OCI-LY7 (cell line): ENCODE measurements around the gene MAGOH. TPM values are rescaled to one million over a fixed set of nuclear protein-coding genes. Genes with fewer than 3 reads are reported as not detected.

ENCODE experiments used
- BruUV-seq: library from RNA; stranded (reverse); fragments of 400-500 nt; replicated peaks from 2 replicates; lab custom pipeline; 2021; lab: Mats Ljungman, UMichigan
- CTCF ChIA-PET: fragments of 300-600 bp; sonication (Branson Sonifier 250); formaldehyde crosslinking; loops from one replicate; lab custom pipeline; 2022; ENCODE audit warnings: antibody characterized with exemption; ENCODE audit not compliant: unreplicated experiment; lab: Charles Lee
- POLR2A ChIA-PET: fragments of 300-600 bp; sonication (Branson Sonifier 250); formaldehyde crosslinking; loops from one replicate; lab custom pipeline; 2022; ENCODE audit warnings: antibody characterized with exemption; lab: Charles Lee
- DNase-seq: peaks from one replicate; pipeline ENCODE4 v3.0.0-alpha.2; 2015; ENCODE audit warnings: low spot score
- H2AFZ ChIP-seq: fragments of 200-600 bp; sonication (generic), shearing (Covaris generic); 2 replicates; pipeline ENCODE4 v1.6.1; 2014; ENCODE audit warnings: mild to moderate bottlenecking, antibody characterized with exemption, low read length, moderate library complexity
- H3K27ac ChIP-seq: fragments of 200-600 bp; sonication (generic); 2 replicates; pipeline ENCODE4 v1.5.1; 2014; ENCODE audit warnings: mixed run types, low read depth, mild to moderate bottlenecking, moderate library complexity, low read length, inconsistent platforms; ENCODE audit not compliant: poor library complexity, severe bottlenecking
- H3K36me3 ChIP-seq: fragments of 200-600 bp; sonication (generic); 2 replicates; pipeline ENCODE4 v1.6.1; 2014; ENCODE audit warnings: mild to moderate bottlenecking, antibody characterized with exemption, low read length, moderate library complexity, mixed read lengths; ENCODE audit not compliant: insufficient read depth
- H3K4me1 ChIP-seq: fragments of 200-600 bp; sonication (generic); 2 replicates; pipeline ENCODE4 v1.5.1; 2014; ENCODE audit warnings: mild to moderate bottlenecking, low read length; ENCODE audit not compliant: insufficient read depth, poor library complexity, severe bottlenecking
- H3K4me2 ChIP-seq: fragments of 200-600 bp; sonication (generic); 2 replicates; pipeline ENCODE4 v1.6.1; 2014; ENCODE audit warnings: mild to moderate bottlenecking, low read length
- H3K4me3 ChIP-seq: fragments of 200-600 bp; sonication (generic); 2 replicates; pipeline ENCODE4 v1.5.1; 2014; ENCODE audit warnings: mild to moderate bottlenecking, low read depth, low read length; ENCODE audit not compliant: poor library complexity, severe bottlenecking
- H3K79me2 ChIP-seq: fragments of 200-600 bp; sonication (generic); 2 replicates; pipeline ENCODE4 v1.6.1; 2016; ENCODE audit warnings: low read depth, mild to moderate bottlenecking, low read length, moderate library complexity, mixed read lengths; ENCODE audit not compliant: insufficient read depth
- H3K9me2 ChIP-seq: fragments of 200-600 bp; sonication (generic); 2 replicates; pipeline ENCODE4 v1.6.1; 2016; ENCODE audit warnings: mild to moderate bottlenecking, low read length, mixed read lengths; ENCODE audit not compliant: insufficient read depth
- H3K9me3 ChIP-seq: fragments of 200-600 bp; sonication (generic); 2 replicates; pipeline ENCODE4 v1.6.1; 2014; ENCODE audit warnings: mild to moderate bottlenecking, mixed run types, low read length, mixed read lengths
- H4K20me1 ChIP-seq: fragments of 200-600 bp; sonication (generic); 2 replicates; pipeline ENCODE4 v1.6.1; 2014; ENCODE audit warnings: mild to moderate bottlenecking, antibody characterized with exemption, low read length, moderate library complexity, mixed read lengths; ENCODE audit not compliant: insufficient read depth
- EZH2phosphoT487 ChIP-seq: fragments of 200-600 bp; sonication (generic); IDR thresholded peaks from 2 replicates; pipeline ENCODE4 v1.6.1; 2018; ENCODE audit warnings: low read depth, borderline replicate concordance, mild to moderate bottlenecking, mixed run types, antibody characterized with exemption, low read length, moderate library complexity, mixed read lengths
- intact Hi-C: fragments of 100-400 bp; cut with micrococcal nuclease; formaldehyde crosslinking; loops from one replicate; pipeline ENCODE4 v1.10.0; 2022; ENCODE audit not compliant: unreplicated experiment
- total RNA-seq, 2 experiments: library from RNA; depleted of rRNA in 1 of 2; stranded (reverse); fragments of >200 nt in 1 of 2; shearing (Covaris generic) in 1 of 2; gene quantifications; 2 replicates each; pipeline ENCODE4 v1.2.3, GENCODE V29; 2014 to 2022
- TF ChIP-seq, protein P1 (sequence below): fragments of 200-600 bp; sonication (generic); conservative IDR thresholded peaks from 2 replicates; pipeline ENCODE4 v1.5.1; 2014; ENCODE audit warnings: mild to moderate bottlenecking, antibody characterized with exemption, low read length, moderate library complexity, mixed read lengths

The MAGOH gene
- total RNA-seq, 2 experiments from 2014 or later: 87.3 to 98.3 TPM

DNA sequence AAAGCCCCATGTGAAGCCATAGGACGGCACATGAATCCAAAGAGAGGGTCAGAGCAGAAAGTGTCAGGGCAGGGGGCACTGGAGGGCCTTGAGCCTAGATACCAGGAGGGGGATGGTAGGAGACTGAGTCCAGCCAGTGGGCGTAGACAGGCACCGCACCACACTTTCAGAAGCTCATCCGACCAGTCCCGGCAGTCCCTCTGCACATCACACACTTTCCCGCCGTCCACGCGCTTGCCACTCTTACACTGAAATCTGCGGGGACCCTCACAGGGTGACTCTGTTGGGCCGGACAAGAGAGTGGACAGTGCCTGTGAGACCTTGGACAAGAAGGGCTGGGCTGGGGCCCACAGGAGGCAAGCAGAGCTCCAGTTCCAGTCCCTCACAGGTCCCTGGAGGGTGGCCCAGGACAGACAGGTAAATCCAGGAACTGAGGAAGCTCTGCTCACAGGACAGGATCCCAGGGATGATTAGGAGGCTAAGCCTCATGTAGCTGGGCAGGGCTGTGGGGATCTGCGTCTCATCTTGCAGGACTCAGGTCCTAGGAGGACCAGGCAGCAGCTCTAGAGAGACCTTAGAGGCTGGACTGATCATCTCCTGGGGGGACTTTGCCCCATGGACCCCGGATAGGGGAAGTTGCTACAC, 36.3 kb upstream of the MAGOH start:
- Histone ChIP-seq H3K9me3 (no peaks in the 10 kb centered on the region), H3K79me2 (no peaks in the 10 kb centered on the region), H4K20me1 (no peaks in the 10 kb centered on the region), H3K36me3 (peaks cover 88% of the 10 kb centered on the region), H3K9me2 (no peaks in the 10 kb centered on the region), H3K4me3 (no peak overlapping the region), H3K27ac (no peak overlapping the region), H3K4me1 (no peaks in the 10 kb centered on the region), H3K4me2 (no peak overlapping the region), H2AFZ (no peak overlapping the region)
- ChIA-PET POLR2A (no interaction called here), CTCF (no interaction called here)
- TF ChIP-seq, protein P1, sequence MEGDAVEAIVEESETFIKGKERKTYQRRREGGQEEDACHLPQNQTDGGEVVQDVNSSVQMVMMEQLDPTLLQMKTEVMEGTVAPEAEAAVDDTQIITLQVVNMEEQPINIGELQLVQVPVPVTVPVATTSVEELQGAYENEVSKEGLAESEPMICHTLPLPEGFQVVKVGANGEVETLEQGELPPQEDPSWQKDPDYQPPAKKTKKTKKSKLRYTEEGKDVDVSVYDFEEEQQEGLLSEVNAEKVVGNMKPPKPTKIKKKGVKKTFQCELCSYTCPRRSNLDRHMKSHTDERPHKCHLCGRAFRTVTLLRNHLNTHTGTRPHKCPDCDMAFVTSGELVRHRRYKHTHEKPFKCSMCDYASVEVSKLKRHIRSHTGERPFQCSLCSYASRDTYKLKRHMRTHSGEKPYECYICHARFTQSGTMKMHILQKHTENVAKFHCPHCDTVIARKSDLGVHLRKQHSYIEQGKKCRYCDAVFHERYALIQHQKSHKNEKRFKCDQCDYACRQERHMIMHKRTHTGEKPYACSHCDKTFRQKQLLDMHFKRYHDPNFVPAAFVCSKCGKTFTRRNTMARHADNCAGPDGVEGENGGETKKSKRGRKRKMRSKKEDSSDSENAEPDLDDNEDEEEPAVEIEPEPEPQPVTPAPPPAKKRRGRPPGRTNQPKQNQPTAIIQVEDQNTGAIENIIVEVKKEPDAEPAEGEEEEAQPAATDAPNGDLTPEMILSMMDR: no peak
- TF ChIP-seq EZH2phosphoT487: no peak
- no TSS peak for BruUV-seq
- intact Hi-C loops: loop anchor here (5.0 kb wide), 1 partner anchor 53 kb away; the partner anchor contains the start of gene LRP8
- DNase-seq: no peak

DNA sequence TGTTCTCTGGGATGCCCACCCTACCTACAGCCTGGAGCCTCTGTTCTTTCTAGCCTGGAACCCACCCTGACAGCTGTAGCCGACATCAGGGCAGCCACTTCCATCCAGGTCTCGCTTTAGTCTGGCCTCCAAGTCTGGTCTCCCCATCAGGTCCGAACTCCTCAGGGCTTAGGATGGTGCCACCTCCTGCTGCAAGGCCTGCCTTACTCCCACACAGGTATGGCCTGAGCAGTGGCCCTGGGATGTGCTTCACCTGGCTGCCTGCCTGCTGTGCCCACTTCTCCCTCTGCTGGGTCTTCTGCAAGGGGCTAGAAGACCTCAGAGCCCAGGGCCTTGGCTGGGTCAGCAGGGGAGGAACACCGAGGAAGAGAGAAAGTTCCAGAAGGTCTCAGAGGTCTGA, 35.7 kb upstream of the MAGOH start:
- Histone ChIP-seq H2AFZ (no peak overlapping the region), H3K9me3 (no peaks in the 10 kb centered on the region), H3K27ac (no peak overlapping the region), H3K9me2 (no peaks in the 10 kb centered on the region), H3K4me1 (no peaks in the 10 kb centered on the region), H3K36me3 (peaks cover 86% of the 10 kb centered on the region), H3K4me3 (no peak overlapping the region), H4K20me1 (no peaks in the 10 kb centered on the region), H3K4me2 (no peak overlapping the region), H3K79me2 (no peaks in the 10 kb centered on the region)
- CTCF ChIA-PET: no interaction called here
- POLR2A ChIA-PET: no interaction called here
- DNase-seq: no peak
- BruUV-seq: no TSS peak
- intact Hi-C loops: no loop called here
- TF ChIP-seq, protein P1: no peak
- no peak for TF ChIP-seq EZH2phosphoT487

DNA sequence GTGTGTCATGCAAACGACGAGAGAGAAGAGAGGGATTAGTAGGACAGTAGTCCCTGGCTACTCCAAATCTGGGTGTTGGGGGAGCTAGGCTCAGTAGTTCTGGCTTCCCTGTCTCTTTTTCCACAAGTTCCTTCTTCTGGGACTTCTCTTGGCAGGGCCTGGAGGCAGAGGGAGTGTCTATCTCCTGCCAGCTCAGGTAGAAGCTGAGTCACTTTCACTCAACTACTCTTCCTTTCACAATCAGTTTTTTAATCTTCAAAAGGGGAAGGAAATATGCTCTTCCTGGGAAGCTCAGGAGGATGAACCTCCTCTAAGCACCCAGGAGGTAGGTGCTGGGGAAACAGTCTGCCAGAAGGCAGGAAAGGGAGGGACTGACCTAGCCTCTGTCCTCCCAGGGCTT, 35.2 kb upstream of the MAGOH start:
- CTCF ChIA-PET: no interaction called here
- POLR2A ChIA-PET: no interaction called here

More for the DNA sequence above, 35.2 kb upstream of the MAGOH start:
- H3K36me3 ChIP-seq: peaks cover 91% of the 10 kb centered on the region
- no TSS peak for BruUV-seq
- H4K20me1 ChIP-seq: no peaks in the 10 kb centered on the region
- no peaks in the 10 kb centered on the region for H3K79me2 ChIP-seq
- intact Hi-C loops: no loop called here
- H3K9me2 ChIP-seq: no peaks in the 10 kb centered on the region
- no peak overlapping the region for H3K4me2 ChIP-seq
- H3K9me3 ChIP-seq: no peaks in the 10 kb centered on the region
- no peak for DNase-seq
- H3K4me3 ChIP-seq: no peak overlapping the region
- H3K27ac ChIP-seq: no peak overlapping the region
- TF ChIP-seq, protein P1: no peak
- no peak for TF ChIP-seq EZH2phosphoT487
- no peak overlapping the region for H2AFZ ChIP-seq
- H3K4me1 ChIP-seq: no peaks in the 10 kb centered on the region
